NCI-H1694 treated with DMSO at 0.1 percent for 48 hours (cell line): ENCODE measurements around the gene ERN1.
"Not testable (repeated sequence)": the region's sequence is repeated elsewhere in the genome, so short reads cannot be mapped to it uniquely, and the experiment has no call there.

Experiments
- DNase-seq: peaks from one replicate; lab custom pipeline; 2025; lab: John Stamatoyannopoulos, UW

ERN1 gene

DNA sequence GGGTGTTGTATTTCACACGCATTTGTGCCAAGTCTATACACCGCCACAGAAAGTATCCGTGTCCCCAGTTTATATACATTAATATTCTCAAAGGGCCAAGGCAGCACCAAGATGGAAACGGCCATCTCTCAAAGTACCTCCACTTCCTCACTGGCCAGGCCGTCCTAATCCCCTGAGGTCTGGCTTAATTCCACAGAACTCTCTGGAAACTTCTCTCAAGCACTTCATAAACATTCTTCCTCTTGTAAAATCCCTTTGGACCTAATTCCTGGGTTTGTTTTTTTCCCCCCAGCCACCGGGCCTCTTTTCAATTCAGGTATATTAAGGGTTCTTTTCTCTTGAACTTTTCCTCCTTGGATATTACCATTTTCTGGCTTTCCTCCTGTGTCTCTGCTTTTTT is 5.1 kb upstream of the ERN1 start:
- no peak for DNase-seq

DNA sequence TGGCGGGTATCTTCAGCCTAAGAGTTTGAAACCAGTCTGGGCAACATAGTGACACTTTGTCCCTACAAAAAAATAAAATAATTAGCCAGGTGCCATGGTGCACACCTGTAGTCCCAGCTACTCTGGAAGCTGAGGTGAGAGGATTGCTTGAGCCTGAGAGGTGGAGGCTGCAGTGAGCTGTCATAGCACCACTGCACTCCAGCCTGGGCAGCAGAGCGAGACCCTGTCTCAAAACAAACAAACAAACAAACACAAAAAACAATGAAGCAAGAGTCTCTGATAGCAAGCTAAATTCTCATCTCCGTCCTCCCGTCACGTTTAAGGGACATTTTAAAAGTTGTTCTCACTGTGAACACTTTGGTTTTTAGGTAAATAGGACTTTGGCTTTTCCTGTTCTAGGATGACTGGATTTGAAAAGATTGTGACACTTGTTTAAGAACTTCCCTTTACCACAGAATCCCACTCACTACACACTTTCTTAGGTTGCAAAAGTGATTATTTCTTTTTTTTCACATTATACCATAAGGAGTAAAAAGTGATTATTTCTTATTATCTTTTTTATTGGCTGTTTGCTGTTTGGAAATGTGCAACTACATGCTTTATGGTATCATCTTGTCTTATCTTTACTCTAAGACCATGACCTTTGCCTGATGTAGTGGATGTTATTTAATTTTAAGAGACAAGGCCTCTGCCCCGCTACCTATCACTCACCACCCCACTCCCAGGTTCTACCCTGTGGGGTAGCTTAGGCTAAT is 4.4 kb upstream of the ERN1 start:
- no peak for DNase-seq

DNA sequence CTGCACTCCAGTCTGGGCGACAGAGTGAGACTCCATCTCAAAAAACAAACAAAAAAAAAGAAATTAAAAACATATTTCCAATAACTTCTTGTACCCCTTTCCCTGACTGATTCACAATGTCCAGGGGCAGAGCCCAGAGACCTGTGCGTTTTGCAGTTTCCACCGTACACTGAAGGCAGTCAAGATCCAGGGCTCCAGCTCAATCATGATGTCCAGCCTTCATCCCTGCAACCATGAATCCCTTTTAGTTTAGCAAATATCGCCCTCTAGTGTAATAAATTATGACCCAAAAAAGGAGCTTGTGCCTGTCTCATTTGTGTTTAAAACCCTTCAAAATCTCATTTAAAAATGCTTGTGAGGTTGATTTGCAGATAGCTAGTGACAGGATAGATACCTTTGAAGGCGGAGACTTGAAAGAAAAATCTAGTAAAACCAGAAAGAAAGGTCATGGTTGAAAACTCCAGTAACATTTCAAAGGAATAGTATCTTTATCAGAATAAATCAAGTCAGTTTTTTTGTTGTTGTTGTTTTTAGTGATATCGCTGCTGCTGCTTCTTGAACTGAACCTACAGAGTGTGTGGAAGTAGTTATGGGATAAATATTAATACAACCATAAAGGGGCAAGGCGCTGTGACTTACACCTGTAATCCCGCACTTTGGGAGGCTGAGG is 3.7 kb upstream of the ERN1 start:
- DNase-seq: peak; percentile 78

DNA sequence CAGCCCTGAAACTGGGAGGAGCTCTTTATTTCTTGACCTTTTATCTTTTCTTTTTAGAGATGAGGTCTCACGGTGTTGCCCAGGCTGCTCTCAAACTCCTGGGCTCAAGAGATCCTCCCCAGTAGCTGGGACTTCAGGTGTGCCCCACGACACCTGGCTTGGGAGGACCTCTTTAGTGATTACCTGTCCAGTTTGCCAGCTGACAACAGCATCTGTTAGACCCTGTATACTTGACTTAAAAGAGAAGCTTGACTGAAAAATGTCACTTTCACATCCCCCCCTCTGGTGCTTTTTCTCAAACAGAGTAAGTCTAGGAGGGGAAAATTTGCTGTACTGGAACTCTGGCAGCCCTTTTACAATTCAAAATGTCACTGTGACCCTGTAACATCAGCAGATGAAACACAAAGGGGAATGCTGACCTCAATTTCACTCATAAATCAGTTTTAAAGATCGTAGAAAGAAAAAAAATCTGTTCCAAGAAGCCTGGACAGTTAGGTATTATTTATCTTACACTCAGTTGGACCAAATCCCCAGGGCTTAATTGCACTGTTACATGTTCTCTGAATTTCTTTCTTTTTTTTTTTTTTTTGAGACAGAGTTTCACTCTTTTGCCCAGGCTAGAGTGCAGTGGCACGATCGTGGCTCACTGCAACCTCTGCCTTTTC is 1.8 kb upstream of the ERN1 start:
- DNase-seq: no peak

DNA sequence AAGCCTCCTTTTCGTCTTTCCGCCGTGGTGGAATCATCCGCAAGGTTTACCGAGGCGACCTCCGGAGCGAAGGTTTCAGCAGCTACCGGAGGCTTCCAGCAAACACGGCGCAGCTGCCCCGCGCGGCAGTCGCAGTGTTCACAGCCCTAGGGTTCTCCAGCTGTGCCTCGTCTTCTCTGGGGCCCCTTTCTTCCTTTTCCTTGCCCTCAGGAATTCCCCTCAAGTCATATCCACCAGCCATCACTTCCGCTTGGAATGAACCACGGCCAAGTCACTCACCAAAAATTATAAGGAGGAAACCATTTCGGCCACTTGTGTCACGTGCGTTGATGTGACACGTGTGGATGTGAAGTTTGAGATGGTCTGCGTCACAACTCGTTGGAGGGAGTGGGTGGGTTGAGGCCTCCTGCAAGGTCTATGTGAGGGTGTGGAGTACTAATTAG is 636 bp upstream of the ERN1 start:
- DNase-seq: no peak

DNA sequence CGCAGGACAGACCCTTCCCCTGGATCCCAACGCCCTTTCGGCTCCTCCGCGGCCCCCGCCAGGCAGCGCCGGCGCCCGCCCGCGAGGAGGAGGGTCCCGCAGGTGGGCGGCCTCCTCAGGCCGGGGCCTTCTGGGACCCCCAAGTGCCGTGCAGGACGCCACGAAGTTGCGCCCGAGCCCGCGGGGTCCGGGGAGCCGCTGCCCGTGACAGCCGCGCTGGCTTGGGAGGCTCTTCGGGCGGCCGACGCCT is 504 bp downstream of the ERN1 start:
- DNase-seq: no peak

DNA sequence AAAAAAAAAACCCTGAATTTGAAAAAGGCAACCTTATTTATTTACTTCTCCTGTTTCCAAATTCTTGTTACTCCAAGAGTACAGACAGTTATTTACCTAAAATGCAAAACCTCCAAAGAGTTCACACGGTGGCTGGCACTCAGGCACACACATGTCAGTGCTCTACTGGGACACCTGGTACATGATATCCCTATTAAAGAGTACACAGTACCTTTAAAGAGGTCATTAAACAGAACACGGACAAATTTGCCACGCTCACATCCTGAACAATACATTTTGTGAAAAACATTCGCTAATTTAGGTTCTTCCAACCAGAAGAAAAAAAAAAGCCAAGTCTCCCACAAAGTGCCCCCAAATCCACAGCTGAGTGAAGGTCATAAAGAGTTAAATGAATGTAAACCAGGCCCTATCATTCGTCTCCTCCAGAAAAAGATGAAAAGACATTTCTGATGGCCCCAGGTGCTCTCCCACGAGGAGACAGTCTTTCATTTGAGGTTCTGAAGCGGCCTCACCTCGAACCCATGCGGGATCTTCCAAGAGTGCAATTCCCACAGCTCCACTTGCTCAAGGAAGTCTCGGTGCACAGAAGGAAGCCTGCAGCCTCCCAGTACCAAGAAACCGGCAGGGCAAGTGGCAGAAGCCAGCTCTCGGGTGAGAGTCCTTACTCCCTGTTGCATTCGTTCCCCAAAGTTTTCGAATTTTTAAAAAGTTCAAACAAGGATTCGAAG is 993 bp downstream of the ERN1 start:
- DNase-seq: no peak

DNA sequence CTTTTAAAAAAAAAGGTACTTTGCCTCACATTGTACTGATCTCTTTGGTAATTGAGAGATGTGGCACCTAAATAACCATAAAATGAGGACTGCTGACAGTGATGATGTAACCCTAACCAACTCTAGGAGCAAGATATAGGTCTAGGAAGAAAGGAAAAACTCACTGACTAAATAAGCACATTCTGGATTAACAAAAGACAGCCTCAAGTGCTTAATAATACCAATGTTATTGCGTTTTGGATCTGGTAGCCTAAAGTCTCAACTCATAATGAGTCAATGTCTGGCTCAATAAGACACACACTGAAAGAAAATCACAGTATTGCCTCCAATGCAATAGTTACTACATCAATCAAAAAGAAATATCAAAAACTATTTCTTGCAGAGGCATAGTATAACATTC is 3.0 kb downstream of the ERN1 start:
- DNase-seq: no peak

DNA sequence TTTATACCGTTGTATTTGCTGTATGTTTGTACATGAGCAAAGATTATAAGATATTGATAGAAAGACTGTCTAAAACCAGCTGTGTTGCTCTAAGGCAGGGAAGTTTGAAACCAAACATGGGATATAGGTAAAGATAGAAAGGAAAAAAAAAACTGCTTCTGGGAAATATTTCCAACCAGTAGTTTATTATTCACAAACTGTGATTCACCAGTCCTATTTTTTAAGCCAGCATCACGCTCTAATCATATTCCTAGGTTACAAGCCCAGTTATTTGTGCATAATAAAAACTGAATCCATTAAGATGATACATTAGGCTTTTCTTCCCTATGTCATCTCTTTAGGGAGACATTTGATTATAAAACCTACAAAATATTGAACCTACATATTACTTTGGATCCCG is 4.0 kb downstream of the ERN1 start:
- no peak for DNase-seq

DNA sequence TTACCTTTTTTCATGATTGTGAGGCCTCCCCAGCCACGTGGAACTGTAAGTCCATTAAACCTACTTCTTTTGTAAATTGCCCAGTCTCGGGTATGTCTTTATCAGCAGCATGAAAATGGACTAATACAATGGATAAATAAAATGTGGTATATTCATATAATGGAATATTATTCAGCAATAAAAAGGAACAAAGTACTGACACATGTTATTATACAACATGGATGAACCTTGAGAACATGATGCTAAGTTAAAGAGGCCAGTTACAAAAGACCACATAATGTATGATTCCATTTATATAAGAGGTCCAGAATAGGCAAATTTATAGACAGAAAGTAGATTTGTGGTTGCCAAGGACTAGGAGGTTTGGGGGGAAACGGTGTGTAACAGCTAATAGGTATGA is 5.3 kb downstream of the ERN1 start:
- DNase-seq: no peak

DNA sequence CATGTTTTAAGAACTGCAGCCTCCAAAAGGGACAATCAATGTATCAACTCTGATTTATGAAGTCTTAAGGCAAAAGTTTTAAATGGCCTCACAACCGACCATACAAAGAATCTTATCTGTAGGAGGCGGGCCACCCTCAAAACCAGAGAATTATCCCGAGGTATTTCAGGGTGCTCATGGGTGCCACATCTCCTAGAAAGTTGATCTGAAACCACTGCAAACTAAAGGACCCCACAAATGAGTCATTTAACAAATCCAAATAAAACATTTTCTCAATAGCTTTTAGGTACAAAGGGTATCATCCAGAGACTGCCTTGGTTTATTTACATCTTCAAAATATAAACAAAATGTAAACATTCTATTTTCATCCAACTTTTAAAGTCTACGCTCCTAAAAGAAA is 6.8 kb downstream of the ERN1 start:
- no peak for DNase-seq

DNA sequence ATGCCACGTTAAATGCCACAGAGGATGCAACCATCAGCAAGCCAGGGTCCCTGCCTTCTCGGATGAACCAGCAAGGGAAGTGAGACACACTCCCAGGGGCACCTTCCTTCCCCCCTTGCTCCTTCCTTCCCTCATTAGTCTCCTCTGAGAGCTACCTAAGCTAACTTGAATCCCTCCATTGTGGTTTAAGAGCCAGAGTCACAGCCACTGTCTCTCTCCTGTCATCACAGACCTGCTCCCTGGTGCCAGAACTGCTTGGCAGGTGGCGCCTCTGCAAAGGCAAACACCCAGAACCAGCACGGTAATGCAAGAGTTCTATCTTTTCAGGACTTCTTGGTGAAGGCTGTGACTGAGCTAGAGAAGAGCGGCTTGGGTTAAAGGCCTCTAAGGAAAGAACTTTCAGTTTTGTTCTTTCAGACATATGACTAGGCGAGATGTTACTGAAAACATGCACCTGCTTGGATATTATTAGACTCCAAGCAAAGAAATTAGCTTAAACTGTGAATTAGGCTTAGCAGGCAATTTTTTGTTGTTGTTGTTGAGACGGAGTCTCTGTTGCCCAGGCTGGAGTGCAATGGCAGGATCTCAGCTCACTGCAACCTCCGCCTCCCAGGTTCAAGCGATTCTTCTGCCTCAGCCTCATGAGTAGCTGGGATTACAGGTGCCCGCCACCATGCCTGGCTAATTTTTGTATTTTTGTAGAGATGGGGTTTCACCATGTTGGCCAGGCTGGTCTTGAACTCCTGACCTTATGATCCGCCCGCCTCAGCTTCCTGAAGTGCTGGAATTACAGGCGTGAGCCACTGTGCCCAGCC is 8.8 kb downstream of the ERN1 start:
- DNase-seq: not testable (repeated sequence)

DNA sequence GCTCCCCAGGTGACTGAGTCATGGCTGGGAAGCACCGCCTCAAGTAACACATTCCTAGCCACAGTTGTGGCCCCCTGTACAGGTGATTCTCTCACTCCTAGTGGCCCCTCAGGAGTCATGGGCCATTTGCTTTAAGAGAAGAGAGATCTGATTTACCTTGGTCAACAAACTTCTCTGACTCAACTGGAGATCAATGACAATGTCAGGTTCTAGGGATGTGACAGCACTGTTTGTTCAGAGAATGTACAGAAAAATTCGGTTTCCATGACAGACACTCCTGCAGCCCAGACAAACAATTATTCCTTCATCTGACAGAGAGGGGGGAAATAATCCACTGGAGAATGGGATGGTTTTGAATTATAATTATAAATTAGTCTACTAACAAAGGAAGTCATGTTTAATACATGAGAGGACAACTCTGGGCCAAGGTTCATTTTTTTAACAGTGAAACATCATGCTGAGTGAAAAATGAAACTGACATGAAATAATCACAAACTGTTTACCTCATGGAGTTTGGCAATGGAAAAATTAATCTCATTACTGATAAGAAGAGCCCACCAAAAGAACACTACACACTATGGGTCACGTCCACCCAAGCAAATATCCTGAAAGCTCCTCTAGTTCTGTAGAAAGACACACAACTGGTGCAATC is 9.7 kb downstream of the ERN1 start:
- no peak for DNase-seq

DNA sequence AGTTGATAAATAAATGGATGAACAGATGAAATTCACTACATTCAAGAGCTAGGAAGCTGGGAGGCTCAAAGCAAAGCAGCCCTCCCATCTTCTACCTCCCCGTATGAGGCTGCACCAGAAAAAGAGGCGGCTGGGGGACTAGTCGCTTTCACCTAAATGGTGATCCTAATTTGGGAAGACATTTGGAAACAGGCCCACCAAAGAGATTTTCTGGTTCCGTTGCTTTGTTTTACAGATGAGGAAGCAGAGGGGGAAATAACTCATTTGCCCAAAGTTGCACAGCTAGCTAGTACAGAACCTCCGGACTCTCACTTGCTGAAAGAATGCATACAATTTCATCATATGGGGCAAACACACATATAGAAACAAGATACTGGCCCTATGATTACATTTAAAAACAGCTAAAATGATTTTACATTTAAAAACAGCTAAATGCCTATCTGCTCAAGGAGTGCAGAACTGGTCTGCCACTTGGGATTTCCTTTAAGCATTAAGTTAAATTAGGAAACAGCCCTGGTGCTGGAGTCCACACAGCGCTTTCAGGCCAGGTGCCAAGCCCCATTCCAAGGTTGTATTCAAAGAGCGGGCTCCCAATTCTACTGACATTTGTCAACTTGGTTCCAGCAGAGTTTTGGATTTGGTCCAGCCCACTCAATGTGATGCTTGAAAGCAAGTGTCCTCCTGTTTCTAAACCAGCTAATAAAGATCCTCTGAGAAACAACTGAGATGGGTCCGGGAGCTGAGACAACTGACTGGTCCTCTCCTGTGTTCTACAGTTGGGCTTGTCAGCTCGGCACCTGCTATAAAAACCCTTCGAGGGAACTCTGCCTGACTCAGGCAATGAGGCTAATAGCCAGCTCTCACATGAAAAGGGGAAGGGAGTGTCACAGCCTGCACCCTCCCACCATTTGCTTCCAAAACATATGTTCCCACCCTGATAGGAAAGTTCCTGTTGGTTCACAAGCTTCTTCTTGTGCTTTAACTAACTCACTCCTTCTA is 11.7 kb downstream of the ERN1 start:
- peak; percentile 70 for DNase-seq

DNA sequence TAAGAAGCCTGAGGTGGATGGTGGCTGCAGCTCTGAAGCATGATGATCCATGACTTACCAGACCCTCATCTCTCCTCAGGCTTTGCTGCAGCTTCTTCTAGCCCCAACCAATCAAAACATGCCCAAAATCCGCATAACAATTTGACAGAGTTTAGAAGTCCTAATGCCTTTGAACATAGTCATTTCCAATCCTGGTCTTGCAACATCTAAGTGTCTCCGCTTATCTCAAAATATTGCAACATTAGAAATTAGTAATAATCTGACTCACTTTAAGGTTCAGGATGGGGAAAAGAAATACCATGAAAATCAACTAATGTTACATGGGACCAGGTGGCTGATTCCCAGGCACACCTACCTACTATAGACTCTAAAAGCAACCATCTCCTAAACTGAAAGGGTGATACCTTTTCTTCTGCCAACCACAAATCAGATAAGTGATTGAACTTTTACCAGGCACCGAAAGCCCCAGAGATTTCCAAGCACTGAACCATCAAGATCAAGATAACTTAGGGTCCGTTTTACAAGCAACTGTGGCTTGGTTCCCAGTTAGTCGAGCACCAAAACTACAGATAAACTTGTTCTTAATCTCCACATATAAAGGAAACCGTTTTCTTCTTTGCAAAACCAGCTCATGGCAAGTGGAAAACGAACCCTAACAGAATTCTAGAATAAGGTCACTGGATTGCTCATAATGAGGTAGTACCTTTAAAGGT is 14.0 kb downstream of the ERN1 start:
- no peak for DNase-seq

DNA sequence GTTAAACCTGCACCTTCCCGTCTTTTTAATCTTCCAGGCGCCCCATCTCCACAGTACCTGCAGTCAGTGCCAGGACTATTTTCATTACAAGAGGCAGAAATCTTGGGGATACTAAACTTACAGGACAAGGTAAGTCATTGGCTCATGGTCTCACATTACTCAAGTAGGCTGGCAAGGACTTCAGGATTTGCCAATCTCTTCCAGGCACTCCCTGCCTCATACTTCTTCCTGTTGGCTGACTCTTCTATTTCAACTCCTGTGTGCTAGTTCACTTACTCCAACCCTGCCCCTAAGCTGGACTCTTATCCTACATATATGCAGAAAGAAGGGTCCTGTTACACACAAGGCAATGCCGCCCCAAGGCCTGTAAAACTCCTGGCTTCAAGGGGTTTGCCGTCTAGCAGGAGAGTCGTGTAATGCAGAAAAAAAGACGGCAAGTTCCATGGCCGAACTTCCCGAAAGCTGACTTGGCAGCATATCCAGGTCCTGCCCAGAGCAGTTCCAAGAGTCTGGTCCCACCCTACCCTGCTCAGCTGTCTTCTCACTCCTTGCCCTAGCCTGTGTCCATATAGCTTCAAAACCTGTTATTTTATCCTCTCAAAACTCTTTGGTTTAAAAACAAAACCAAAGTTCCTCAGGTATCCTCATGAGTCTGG is 14.8 kb downstream of the ERN1 start:
- no peak for DNase-seq

DNA sequence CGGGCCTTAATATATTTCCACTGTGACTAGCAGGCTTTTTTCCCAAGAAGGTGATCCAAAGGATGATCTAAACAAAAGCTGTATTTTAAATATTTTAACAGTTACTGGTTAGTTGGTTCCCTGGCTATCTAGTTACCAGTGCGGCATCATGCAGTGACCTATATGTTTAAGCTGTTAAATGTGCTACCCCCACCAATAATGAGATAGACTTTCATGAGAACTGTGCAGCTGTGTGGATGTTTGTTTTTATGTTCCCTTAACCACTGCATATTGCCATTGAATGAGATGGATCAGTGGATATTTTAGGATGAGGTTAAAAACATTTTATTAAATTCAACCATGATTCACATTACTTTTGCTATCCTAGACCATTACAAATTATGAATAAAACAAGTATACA is 16.9 kb downstream of the ERN1 start:
- DNase-seq: no peak

DNA sequence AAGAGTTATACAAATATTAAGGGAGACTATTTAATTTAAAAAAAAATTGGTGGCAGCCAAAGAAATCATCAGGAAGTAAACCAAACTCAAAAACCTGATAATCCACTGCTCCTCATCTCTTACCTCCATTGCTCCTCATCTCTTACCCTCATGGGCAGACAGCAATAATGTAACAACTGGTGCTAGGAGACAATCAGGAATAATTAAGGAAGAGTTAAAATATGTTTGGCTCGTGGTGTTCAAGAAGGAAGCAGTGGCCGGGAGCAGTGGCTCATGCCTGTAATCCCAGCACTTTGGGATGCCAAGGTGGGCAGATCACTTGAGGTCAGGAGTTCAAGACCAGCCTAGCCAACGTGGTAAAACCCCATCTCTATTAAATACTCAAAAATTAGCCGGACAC is 18.1 kb downstream of the ERN1 start:
- no peak for DNase-seq
